K562 (cell line): ENCODE data around the gene ZCCHC9. TPM values are rescaled to one million over a fixed set of nuclear protein-coding genes. Genes with fewer than 3 reads are reported as not detected.
A peak's percentile ranks its signal among the peaks of the same experiment; 100 is the strongest.

Experiments
- ARID3B ChIP-seq: fragments of 250-450 bp; sonication (Bioruptor Pico); IDR thresholded peaks from 2 replicates; pipeline ENCODE4 v1.4.0; 2020; ENCODE audit warnings: borderline replicate concordance
- BDP1 ChIP-seq: IDR thresholded peaks from 3 replicates; pipeline ENCODE4 v1.6.1; 2011; ENCODE audit not compliant: insufficient read length, insufficient read depth
- CREBBP ChIP-seq: IDR thresholded peaks from one replicate; pipeline ENCODE4 v1.6.1; 2012; ENCODE audit warnings: low read depth, mild to moderate bottlenecking, control low read depth, inconsistent platforms, low read length
- DIDO1 ChIP-seq: fragments of 450-650 bp; IDR thresholded peaks from 2 replicates; pipeline ENCODE4 v1.6.1; 2016; ENCODE audit warnings: low read depth, missing biosample characterization, missing genetic modification characterization
- ILK ChIP-seq: fragments of 450-650 bp; IDR thresholded peaks from 2 replicates; pipeline ENCODE4 v1.6.1; 2016; ENCODE audit warnings: missing genetic modification characterization, low read depth, mild to moderate bottlenecking, missing compliant biosample characterization, moderate library complexity, borderline replicate concordance
- KAT7 ChIP-seq: sonication (generic); formaldehyde crosslinking; IDR thresholded peaks from 2 replicates; pipeline ENCODE4 v1.8.0; 2022; ENCODE audit warnings: missing genetic modification reagents, mild to moderate bottlenecking, borderline replicate concordance
- KLF13 ChIP-seq: fragments of 450-650 bp; IDR thresholded peaks from 2 replicates; pipeline ENCODE4 v1.6.1; 2016; ENCODE audit warnings: missing genetic modification characterization, low read depth, mild to moderate bottlenecking, missing compliant biosample characterization, moderate library complexity, borderline replicate concordance
- MBD2 ChIP-seq: sonication (generic); IDR thresholded peaks from 2 replicates; pipeline ENCODE4 v1.6.1; 2016; ENCODE audit warnings: low read depth, borderline replicate concordance
- POLR3G ChIP-seq: IDR thresholded peaks from 2 replicates; pipeline ENCODE4 v1.6.1; 2011; ENCODE audit not compliant: insufficient read length, insufficient replicate concordance; ENCODE audit errors: extremely low read depth
- SMAD2 ChIP-seq: fragments of 150-350 bp; IDR thresholded peaks from 2 replicates; pipeline ENCODE4 v1.6.1; 2014; ENCODE audit warnings: low read depth, mild to moderate bottlenecking, low read length
- TBL1XR1 ChIP-seq, 2 experiments: IDR thresholded peaks; 2 replicates each; pipeline ENCODE4 v1.6.1; 2012; ENCODE audit warnings: improper control_type of control experiment in 2 of 2, low read length in 2 of 2, mild to moderate bottlenecking in 1 of 2
- THAP12 ChIP-seq: fragments of 250-450 bp; sonication (Bioruptor Pico); IDR thresholded peaks from 2 replicates; pipeline ENCODE4 v1.9.0; 2021; ENCODE audit warnings: mild to moderate bottlenecking, inconsistent platforms
- ZBTB26 ChIP-seq: fragments of 450-650 bp; formaldehyde crosslinking; IDR thresholded peaks from 2 replicates; pipeline ENCODE4 v1.4.0; 2022; ENCODE audit warnings: missing genetic modification characterization
- ZFP30 ChIP-seq: fragments of 250-450 bp; sonication (Bioruptor Pico); IDR thresholded peaks from 2 replicates; pipeline ENCODE4 v1.8.0; 2022; ENCODE audit warnings: moderate library complexity, mild to moderate bottlenecking, inconsistent platforms, borderline replicate concordance
- ZNF398 ChIP-seq: fragments of 250-450 bp; sonication (Bioruptor Pico); IDR thresholded peaks from 2 replicates; pipeline ENCODE4 v1.8.0; 2021; ENCODE audit warnings: moderate library complexity, mild to moderate bottlenecking, inconsistent platforms
- ZNF644 ChIP-seq: fragments of 200-800 bp; sonication (Bioruptor generic); IDR thresholded peaks from 2 replicates; pipeline ENCODE4 v1.6.1; 2016; ENCODE audit warnings: low read depth, missing genetic modification characterization, missing compliant biosample characterization
- ZSCAN29 ChIP-seq: fragments of 450-650 bp; IDR thresholded peaks from 2 replicates; pipeline ENCODE4 v1.6.1; 2017
- polyA plus RNA-seq, 8 experiments: library from polyadenylated mRNA; depleted of rRNA in 4 of 8; stranded (reverse) in 5 of 8; unstranded in 3 of 8; fragments of >200 nt; fragmentation: Nextera tagmentation in 2 of 8; fragmentation: Illumina TruSeq in 1 of 8; extraction: Ambion mirVana in 2 of 8; extraction: Trizol in 1 of 8; gene quantifications; 2 replicates each; pipeline versions ENCODE4 v1.2.1 to v1.2.3, GENCODE V29; 2011 to 2014; ENCODE audit warnings: inconsistent platforms in 1 of 8, missing spikeins in 1 of 8
- total RNA-seq, 7 experiments: library from RNA; depleted of rRNA in 6 of 7; stranded (reverse); fragments of >200 nt in 6 of 7; fragmentation: Illumina TruSeq in 2 of 7; extraction: Trizol in 2 of 7; gene quantifications; 2 replicates each; pipeline versions ENCODE4 v1.2.1 to v1.2.3, GENCODE V29; 2011 to 2021; ENCODE audit warnings: low replicate concordance in 1 of 7
- TF ChIP-seq, protein P1 (sequence below): sonication (generic); formaldehyde crosslinking; IDR thresholded peaks from 2 replicates; pipeline ENCODE4 v1.4.0; 2020; ENCODE audit warnings: mild to moderate bottlenecking, missing genetic modification reagents

The ZCCHC9 gene
- total and polyA plus RNA-seq, 9 of the 15 experiments (the other 6 are each of a cell fraction or from before 2014, with no cell fraction given), result 40.3 to 95.3 (median 59.9) TPM

DNA sequence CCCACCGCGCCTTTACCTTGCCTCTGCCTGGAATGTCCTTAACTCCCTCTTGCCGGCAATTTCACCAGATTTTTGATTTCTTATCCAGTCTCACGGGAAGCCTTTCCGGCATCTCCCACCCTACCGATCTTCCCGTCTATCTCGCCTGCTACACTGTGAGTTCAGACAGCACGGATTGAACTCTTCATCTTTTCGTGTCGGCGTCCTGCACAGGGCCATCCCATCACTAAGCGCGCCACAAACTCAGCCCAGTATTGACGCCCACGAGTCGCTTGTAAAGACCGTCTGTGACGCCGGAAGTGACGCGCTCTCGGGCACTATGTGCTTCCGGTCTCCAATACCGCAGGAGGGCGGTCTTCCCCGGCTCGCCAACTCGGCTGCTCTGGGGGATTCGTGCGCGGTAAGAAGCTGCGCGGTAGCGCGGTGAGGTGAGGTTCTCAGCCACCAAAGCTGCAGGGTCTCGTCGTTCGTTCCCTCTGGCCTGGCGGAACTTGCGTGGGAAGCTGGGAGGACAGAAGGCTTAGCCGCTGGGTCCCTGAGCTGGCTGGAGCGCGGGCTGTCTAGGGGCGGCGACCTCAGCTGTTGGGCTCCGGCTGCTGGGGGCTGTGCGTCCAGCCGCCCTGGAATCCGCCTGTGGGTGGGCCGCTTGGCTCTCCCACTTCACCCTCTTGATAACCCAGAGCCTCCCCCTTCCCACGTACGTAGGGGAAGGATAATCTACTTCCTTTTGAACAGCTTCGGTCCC is at the start of gene ZCCHC9 (continued):
- TF ChIP-seq ZFP30 (CRISPR knock-in tag) (no peak), TBL1XR1 (IDR thresholded peaks at IDR 0.05; ENCODE audit: low read length in 2 of 2) (peak in 1 of 2 experiments; percentile 63; a peak in 1 of 4 replicates), ZSCAN29 (no peak), BDP1 (no peak), ARID3B (no peak), THAP12 (CRISPR knock-in tag) (peak; percentile 46; the same call in 1 of the 2 replicates), KLF13 (tag) (no peak), MBD2 (peak; percentile 74; the same call in 1 of the 2 replicates), POLR3G (no peak), SMAD2 (no peak), CREBBP (no peak), KAT7 (0 out of 2 replicates have a peak, but pooled peaks have one; percentile 43), ZBTB26 (0 out of 2 replicates have a peak, but pooled peaks have one; percentile 53), DIDO1 (tag) (peak; percentile 77; the same call in 1 of the 2 replicates), ZNF398 (CRISPR knock-in tag) (no peak), ZNF644 (tag) (no peak), ILK (tag) (no peak)
- TF ChIP-seq, protein P1, sequence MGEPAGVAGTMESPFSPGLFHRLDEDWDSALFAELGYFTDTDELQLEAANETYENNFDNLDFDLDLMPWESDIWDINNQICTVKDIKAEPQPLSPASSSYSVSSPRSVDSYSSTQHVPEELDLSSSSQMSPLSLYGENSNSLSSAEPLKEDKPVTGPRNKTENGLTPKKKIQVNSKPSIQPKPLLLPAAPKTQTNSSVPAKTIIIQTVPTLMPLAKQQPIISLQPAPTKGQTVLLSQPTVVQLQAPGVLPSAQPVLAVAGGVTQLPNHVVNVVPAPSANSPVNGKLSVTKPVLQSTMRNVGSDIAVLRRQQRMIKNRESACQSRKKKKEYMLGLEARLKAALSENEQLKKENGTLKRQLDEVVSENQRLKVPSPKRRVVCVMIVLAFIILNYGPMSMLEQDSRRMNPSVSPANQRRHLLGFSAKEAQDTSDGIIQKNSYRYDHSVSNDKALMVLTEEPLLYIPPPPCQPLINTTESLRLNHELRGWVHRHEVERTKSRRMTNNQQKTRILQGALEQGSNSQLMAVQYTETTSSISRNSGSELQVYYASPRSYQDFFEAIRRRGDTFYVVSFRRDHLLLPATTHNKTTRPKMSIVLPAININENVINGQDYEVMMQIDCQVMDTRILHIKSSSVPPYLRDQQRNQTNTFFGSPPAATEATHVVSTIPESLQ (CRISPR knock-in tag), result no peak
